Activated B cell treated with CpG ODN at 0.5 μM for 24 hours (primary cell): ENCODE measurements around the gene SHROOM2. TPM values are rescaled to one million over a fixed set of nuclear protein-coding genes. Genes with fewer than 3 reads are reported as not detected.

ENCODE experiments used
- ATAC-seq: fragments of 200-7000 bp; cut with Tn5 transposase; one replicate; pipeline ENCODE4 v1.10.0; 2021; ENCODE audit warnings: low read depth, mild to moderate bottlenecking, moderate library complexity
- CTCF ChIA-PET: fragments of 350-600 bp; sonication (Branson Sonifier 250); formaldehyde crosslinking; loops from one replicate; lab custom pipeline; 2021; ENCODE audit warnings: antibody characterized with exemption; lab: Charles Lee
- POLR2A ChIA-PET: fragments of 350-600 bp; sonication (Branson Sonifier 250); formaldehyde crosslinking; loops from one replicate; lab custom pipeline; 2021; ENCODE audit warnings: antibody characterized with exemption; lab: Charles Lee
- DNase-seq: peaks from one replicate; pipeline ENCODE4 v3.0.0; 2022
- H3K27ac Mint-ChIP-seq: one replicate; pipeline ENCODE4 v1.8.0; 2020; ENCODE audit warnings: mixed read lengths
- H3K27me3 Mint-ChIP-seq: one replicate; pipeline ENCODE4 v1.8.0; 2021; ENCODE audit warnings: mixed read lengths
- H3K36me3 Mint-ChIP-seq: one replicate; pipeline ENCODE4 v1.8.0; 2021; ENCODE audit warnings: low read depth, mixed read lengths
- H3K4me1 Mint-ChIP-seq: one replicate; pipeline ENCODE4 v1.8.0; 2021; ENCODE audit warnings: mixed read lengths
- H3K4me3 Mint-ChIP-seq: one replicate; pipeline ENCODE4 v1.8.0; 2020; ENCODE audit warnings: mild to moderate bottlenecking, mixed read lengths
- H3K9me3 Mint-ChIP-seq: one replicate; pipeline ENCODE4 v1.8.0; 2020; ENCODE audit warnings: mixed read lengths
- intact Hi-C: fragments of 100-400 bp; cut with micrococcal nuclease; formaldehyde crosslinking; loops from one replicate; pipeline ENCODE4 v1.15.1; 2024
- total RNA-seq: library from RNA; stranded (reverse); gene quantifications from 2 replicates; pipeline ENCODE4 v1.2.3, GENCODE V29; 2022
- TF ChIP-seq, protein P1 (sequence below): fragments of 200-600 bp; IDR thresholded peaks from one replicate; pipeline ENCODE4 v1.8.0; 2022; ENCODE audit warnings: antibody characterized with exemption, mild to moderate bottlenecking

SHROOM2 gene
- total RNA-seq, 1 donor from 2014 or later: not detected

DNA sequence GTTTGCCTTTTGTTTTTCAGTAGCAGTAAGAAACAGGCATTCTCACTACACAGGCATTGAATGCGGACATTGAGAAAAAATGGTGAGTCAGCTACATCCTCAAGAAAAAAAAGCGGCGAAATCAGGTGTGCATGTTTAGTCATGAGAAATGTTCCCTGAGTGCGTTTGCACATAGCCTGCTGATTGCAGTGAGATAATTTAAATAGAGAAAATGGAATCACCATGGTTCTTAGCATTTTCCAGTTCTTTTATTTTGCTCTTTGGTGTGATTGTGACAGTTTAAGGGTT lies 126.9 kb downstream of the SHROOM2 start:
- ChIA-PET POLR2A (no interaction called here), CTCF (no interaction called here)
- TF ChIP-seq, protein P1, sequence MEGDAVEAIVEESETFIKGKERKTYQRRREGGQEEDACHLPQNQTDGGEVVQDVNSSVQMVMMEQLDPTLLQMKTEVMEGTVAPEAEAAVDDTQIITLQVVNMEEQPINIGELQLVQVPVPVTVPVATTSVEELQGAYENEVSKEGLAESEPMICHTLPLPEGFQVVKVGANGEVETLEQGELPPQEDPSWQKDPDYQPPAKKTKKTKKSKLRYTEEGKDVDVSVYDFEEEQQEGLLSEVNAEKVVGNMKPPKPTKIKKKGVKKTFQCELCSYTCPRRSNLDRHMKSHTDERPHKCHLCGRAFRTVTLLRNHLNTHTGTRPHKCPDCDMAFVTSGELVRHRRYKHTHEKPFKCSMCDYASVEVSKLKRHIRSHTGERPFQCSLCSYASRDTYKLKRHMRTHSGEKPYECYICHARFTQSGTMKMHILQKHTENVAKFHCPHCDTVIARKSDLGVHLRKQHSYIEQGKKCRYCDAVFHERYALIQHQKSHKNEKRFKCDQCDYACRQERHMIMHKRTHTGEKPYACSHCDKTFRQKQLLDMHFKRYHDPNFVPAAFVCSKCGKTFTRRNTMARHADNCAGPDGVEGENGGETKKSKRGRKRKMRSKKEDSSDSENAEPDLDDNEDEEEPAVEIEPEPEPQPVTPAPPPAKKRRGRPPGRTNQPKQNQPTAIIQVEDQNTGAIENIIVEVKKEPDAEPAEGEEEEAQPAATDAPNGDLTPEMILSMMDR: no peak
- Mint-ChIP-seq H3K4me1 (no peaks in the 10 kb centered on the region), H3K9me3 (no peaks in the 10 kb centered on the region), H3K4me3 (no peak overlapping the region), H3K36me3 (no peaks in the 10 kb centered on the region), H3K27ac (no peak overlapping the region), H3K27me3 (peaks cover 8% of the 10 kb centered on the region)
- ATAC-seq (no peak), DNase-seq (no peak)
- intact Hi-C loops: no loop called here

DNA sequence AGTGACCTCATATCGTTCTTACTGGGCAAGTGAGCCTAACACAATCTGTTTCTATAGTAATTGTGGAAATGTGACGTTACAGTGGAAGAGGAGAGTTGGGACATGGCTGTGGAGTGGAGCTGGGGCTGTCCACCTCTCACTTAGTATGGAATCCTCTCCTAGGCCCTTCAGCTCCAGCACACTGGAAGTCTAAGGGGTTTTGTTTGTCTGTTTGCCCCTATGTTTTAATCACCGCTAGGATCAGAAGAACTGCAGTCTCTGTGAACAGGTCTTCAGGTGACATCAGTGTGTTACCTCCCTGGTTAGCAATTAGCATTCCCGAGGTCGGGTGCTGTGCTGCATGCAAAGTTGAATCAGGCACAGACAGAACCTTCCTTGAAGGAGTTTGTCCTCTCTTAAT lies 131.6 kb downstream of the SHROOM2 start:
- H3K4me1 Mint-ChIP-seq: no peaks in the 10 kb centered on the region
- intact Hi-C loops: no loop called here

DNA sequence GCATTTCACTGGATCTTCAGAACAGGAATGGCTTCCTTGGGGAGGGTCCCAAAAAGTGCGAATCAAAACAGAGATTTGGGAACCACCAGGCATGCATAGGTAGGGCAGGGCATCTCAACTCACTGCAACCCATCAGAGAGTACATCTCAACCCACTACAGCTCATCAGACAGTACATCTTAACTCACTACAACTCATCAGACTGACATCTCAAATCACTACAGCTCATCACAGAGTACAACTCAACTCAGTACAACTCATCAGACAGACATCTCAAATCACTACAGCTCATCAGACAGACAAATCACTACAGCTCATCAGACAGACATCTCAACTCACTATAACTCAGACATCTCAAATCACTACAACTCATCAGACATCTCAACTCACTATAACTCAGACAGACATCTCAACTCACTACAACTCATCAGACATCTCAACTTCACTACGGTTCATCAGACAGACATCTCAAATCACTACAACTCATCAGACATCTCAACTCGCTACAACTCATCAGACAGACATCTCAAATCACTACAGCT lies 133.5 kb downstream of the SHROOM2 start:
- H3K27ac Mint-ChIP-seq: no peak overlapping the region
- intact Hi-C loops: no loop called here
- POLR2A ChIA-PET: no interaction called here

More for the DNA sequence above, 131.6 kb downstream of the SHROOM2 start:
- TF ChIP-seq, protein P1: no peak
- Mint-ChIP-seq H3K27me3 (peaks cover 5% of the 10 kb centered on the region), H3K27ac (no peak overlapping the region), H3K9me3 (no peaks in the 10 kb centered on the region), H3K36me3 (no peaks in the 10 kb centered on the region), H3K4me3 (no peak overlapping the region)
- DNase-seq (no peak), ATAC-seq (no peak)
- POLR2A ChIA-PET: no interaction called here
- CTCF ChIA-PET: no interaction called here

DNA sequence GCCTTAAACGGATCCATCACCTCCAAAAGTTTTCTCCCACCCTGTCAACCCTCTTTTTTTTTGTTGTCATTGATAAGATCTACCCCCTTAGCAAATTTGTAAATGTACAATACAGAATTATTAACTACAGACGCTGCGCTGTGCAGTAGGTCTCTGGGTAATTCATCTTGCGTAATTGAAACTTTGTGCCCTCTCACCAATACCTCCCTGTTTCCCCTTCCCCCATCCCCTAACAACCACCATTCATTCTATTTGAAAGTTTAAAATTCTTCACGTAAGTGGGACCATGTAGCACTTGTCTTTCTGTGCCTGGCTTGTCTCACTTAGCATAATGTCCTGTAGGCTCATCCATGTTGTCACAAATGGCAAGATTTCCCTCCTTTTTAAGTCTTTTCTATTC lies 135.2 kb downstream of the SHROOM2 start:
- no peak overlapping the region for H3K4me3 Mint-ChIP-seq
- intact Hi-C loops: no loop called here
- H3K27ac Mint-ChIP-seq: no peak overlapping the region
- TF ChIP-seq, protein P1: no peak
- H3K36me3 Mint-ChIP-seq: no peaks in the 10 kb centered on the region
- ChIA-PET POLR2A (no interaction called here), CTCF (no interaction called here)
- peaks cover 1% of the 10 kb centered on the region for H3K27me3 Mint-ChIP-seq
- ATAC-seq: no peak
- no peaks in the 10 kb centered on the region for H3K9me3 Mint-ChIP-seq
- no peak for DNase-seq
- no peaks in the 10 kb centered on the region for H3K4me1 Mint-ChIP-seq

More for the DNA sequence above, 133.5 kb downstream of the SHROOM2 start:
- no peak for ATAC-seq
- H3K4me1 Mint-ChIP-seq: no peaks in the 10 kb centered on the region
- DNase-seq: no peak
- peaks cover 1% of the 10 kb centered on the region for H3K27me3 Mint-ChIP-seq
- no peak overlapping the region for H3K4me3 Mint-ChIP-seq
- CTCF ChIA-PET: no interaction called here
- H3K36me3 Mint-ChIP-seq: no peaks in the 10 kb centered on the region
- TF ChIP-seq, protein P1: no peak
- H3K9me3 Mint-ChIP-seq: no peaks in the 10 kb centered on the region

DNA sequence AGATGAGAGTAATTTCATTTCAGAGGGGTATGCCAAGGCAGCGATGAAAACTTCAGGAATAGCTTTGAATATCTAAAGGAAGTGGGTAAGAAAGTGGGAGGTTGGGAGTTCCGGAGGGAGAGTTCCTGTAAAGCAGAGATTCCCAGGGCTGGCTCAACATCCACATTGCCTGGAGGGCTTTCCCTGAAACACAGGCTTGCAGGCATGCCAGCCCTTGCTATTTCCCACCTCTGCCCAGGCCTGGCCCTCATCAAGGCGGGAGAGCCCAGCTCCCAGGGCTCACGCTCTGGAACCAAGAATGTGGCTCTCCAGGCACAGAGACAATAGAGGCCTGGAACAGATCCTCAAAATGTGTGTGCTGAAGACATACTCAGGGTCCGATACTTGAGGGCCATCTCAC lies 137.1 kb downstream of the SHROOM2 start:
- DNase-seq (no peak), ATAC-seq (no peak)
- intact Hi-C loops: no loop called here
- POLR2A ChIA-PET: interaction anchor here (0.7 kb wide), 1 partner anchor 356 kb away, joined by 5 read pairs; no protein-coding TSS in a partner anchor
- H3K4me1 Mint-ChIP-seq: no peaks in the 10 kb centered on the region
- CTCF ChIA-PET: no interaction called here
- no peaks in the 10 kb centered on the region for H3K9me3 Mint-ChIP-seq
- H3K27me3 Mint-ChIP-seq: no peaks in the 10 kb centered on the region
- no peaks in the 10 kb centered on the region for H3K36me3 Mint-ChIP-seq
- TF ChIP-seq, protein P1: no peak
- no peak overlapping the region for H3K4me3 Mint-ChIP-seq
- no peak overlapping the region for H3K27ac Mint-ChIP-seq
